Pancreas (tissue), 10 donors: ENCODE results near the gene OBI1. TPM values are rescaled to one million over a fixed set of nuclear protein-coding genes. Genes with fewer than 3 reads are reported as not detected.

Experiments used
- ATAC-seq, 4 donors: fragments of 200-7000 bp; cut with Tn5 transposase; one replicate each; pipeline versions ENCODE4 v1.8.0 to v1.9.1; 2020; ENCODE audit warnings: mild to moderate bottlenecking in 4 of 4, moderate library complexity in 4 of 4
- DNase-seq, 6 donors: peaks; one replicate each; pipeline ENCODE4 v3.0.0-alpha.2; 2020
- FAIRE-seq: peaks from 2 replicates; lab custom pipeline; 2012; peaks lifted over from hg19 to GRCh38; lab: Jason Lieb, UNC
- H3K27ac ChIP-seq, 4 donors: fragments of 200-600 bp; sonication (generic); 1 replicate in 3 of 4; 2 replicates in 1 of 4; pipeline versions ENCODE4 v1.5.0 to v1.8.0; 2020
- H3K27me3 ChIP-seq, 4 donors: fragments of 200-600 bp; one replicate each; pipeline ENCODE4 v1.8.0; 2021
- H3K36me3 ChIP-seq, 3 donors: fragments of 200-600 bp; sonication (generic) in 1 of 3; one replicate each; pipeline versions ENCODE4 v1.5.0 to v1.8.0; 2020 to 2021
- H3K4me1 ChIP-seq, 3 donors: fragments of 200-600 bp; one replicate each; pipeline ENCODE4 v1.8.0; 2021
- H3K4me3 ChIP-seq, 4 donors: fragments of 200-600 bp; sonication (generic) in 2 of 4; one replicate each; pipeline versions ENCODE4 v1.5.0 to v1.8.0; 2020 to 2021
- H3K9me3 ChIP-seq, 4 donors: fragments of 200-600 bp; one replicate each; pipeline ENCODE4 v1.8.0; 2021
- WGBS, 2 donors: extraction: QIAGEN DNeasy Blood & Tissue Kit; methylation state at CpG; one replicate each; pipeline ENCODE4 v1.1.7; 2013; 5-methylcytosine and 5-hydroxymethylcytosine counted together
- intact Hi-C, 3 donors: fragments of 100-400 bp; cut with DNase I; formaldehyde crosslinking; loops; one replicate each; pipeline versions ENCODE4 v1.11.1 to v1.14.2; 2022
- polyA plus RNA-seq, 2 donors: library from polyadenylated mRNA; stranded (reverse); fragments of 200-250 nt; gene quantifications; one replicate each; pipeline ENCODE4 v1.2.3, GENCODE V29; 2013
- total RNA-seq, 6 donors: library from RNA; stranded (reverse); fragmentation: NEBNext Ultra II Directional in 4 of 6; extraction: Animal tissue kit (Norgen Biotek cat#: 25700) in 4 of 6; gene quantifications; one replicate each; pipeline versions ENCODE4 v1.2.1 to v1.2.4, GENCODE V29; 2021 to 2023
- TF ChIP-seq, protein P1 (sequence below), 4 donors: fragments of 200-600 bp; sonication (generic) in 3 of 4; IDR thresholded peaks; one replicate each; pipeline versions ENCODE4 v1.5.0 to v1.8.0; 2021; ENCODE audit warnings: antibody characterized with exemption in 4 of 4
- donor health status: healthy with polysubstance abuse.
- donor health status: DM: no; HTN: no; CAD: no; lungs with moderate emphysema.
- donor health status: DM: no; HTN: no; CAD: no.
- donor health status: control.
- donor health status: control.
- donor health status: Bipolar disorder and iron deficiency.
- donor health status: DM: yes; HTN: yes; CAD: no.
- donor health status: DM: no; HTN: no; CAD: no.
- donor health status: DM: no; HTN: no; CAD: no.
- donor health status: DM: yes; HTN: yes; CAD: no.

Gene OBI1
- total and polyA plus RNA-seq, 8 donors, result 1.3 to 4.1 (median 2.6) TPM

DNA sequence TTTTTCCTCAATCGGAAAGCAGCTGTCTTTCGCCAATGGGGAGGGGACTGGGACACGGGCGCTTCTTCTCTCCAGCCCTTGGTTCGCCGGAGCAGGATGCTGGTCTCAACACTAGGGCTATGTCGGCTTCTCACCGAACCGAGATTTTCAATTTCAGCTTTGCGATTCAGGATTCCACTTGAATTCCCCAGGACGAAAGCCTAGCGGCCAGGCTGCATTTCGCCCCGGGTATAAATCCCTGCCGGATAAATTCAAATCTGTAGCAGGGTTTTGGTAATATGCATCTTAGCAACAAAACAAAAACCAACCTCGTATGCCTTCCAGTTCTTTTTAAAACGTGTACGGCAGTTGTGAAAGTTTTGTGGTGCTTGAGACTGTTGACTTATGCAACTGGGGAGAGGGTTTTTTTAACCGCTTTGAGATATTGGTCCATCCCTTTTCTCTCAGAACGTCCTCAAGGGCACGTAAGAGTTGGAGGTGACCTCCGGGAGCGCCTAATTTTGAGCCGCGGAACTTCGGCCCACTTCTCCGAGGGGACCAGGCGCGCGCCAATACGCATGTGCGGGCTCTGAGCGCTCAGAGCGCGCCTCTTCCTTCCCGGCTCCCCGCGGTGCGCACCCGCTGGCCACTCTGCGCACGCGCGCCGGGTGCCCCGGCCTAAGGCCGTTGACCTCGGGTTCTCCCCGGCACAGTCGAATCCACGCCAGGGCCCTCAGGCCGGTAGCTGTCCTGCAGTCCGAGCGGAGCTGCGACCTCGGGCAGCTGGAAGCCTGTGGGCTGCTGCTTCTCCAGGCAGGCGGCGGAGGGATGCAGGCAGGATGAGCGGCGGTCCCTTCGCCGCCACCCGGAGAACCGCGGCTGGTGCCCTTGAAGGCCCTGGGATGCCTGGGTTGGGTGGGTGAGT lies 63.2 kb downstream of the OBI1 start:
- peak in 2 of 4 donors; percentile 36 to 41 for ATAC-seq
- no peak for FAIRE-seq
- no peaks in the 10 kb centered on the region for H3K4me1 ChIP-seq
- WGBS, 2 donors, result 7% methylated on average over 65 of the region's 65 CpGs
- peak in 2 of 6 donors; percentile 58 to 60 for DNase-seq
- peaks cover 17 to 97% (median 59%) of the 10 kb centered on the region in 4 donors for H3K27me3 ChIP-seq
- TF ChIP-seq, protein P1, sequence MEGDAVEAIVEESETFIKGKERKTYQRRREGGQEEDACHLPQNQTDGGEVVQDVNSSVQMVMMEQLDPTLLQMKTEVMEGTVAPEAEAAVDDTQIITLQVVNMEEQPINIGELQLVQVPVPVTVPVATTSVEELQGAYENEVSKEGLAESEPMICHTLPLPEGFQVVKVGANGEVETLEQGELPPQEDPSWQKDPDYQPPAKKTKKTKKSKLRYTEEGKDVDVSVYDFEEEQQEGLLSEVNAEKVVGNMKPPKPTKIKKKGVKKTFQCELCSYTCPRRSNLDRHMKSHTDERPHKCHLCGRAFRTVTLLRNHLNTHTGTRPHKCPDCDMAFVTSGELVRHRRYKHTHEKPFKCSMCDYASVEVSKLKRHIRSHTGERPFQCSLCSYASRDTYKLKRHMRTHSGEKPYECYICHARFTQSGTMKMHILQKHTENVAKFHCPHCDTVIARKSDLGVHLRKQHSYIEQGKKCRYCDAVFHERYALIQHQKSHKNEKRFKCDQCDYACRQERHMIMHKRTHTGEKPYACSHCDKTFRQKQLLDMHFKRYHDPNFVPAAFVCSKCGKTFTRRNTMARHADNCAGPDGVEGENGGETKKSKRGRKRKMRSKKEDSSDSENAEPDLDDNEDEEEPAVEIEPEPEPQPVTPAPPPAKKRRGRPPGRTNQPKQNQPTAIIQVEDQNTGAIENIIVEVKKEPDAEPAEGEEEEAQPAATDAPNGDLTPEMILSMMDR (IDR thresholded peaks at IDR 0.05), result no peak
- H3K9me3 ChIP-seq, result no peaks in the 10 kb centered on the region
- intact Hi-C loops, result no loop called here
- no peak overlapping the region for H3K27ac ChIP-seq
- no peaks in the 10 kb centered on the region for H3K36me3 ChIP-seq
- H3K4me3 ChIP-seq, result peak overlapping the region in 1 of 4 donors; percentile 13

GRCh38 chr13:78594456-78594975 lies 64.4 kb downstream of the OBI1 start:
- Histone ChIP-seq H3K36me3 (no peaks in the 10 kb centered on the region), H3K4me3 (no peak overlapping the region), H3K4me1 (no peaks in the 10 kb centered on the region), H3K9me3 (no peaks in the 10 kb centered on the region), H3K27ac (no peak overlapping the region), H3K27me3 (peaks cover 18 to 97% (median 55%) of the 10 kb centered on the region in 4 donors)
- DNase-seq (no peak), ATAC-seq (no peak), FAIRE-seq (no peak)
- WGBS, 2 donors, result 7 to 11% methylated on average over 8 of the region's 8 CpGs
- intact Hi-C loops, result no loop called here
- TF ChIP-seq, protein P1 (IDR thresholded peaks at IDR 0.05), result no peak

DNA sequence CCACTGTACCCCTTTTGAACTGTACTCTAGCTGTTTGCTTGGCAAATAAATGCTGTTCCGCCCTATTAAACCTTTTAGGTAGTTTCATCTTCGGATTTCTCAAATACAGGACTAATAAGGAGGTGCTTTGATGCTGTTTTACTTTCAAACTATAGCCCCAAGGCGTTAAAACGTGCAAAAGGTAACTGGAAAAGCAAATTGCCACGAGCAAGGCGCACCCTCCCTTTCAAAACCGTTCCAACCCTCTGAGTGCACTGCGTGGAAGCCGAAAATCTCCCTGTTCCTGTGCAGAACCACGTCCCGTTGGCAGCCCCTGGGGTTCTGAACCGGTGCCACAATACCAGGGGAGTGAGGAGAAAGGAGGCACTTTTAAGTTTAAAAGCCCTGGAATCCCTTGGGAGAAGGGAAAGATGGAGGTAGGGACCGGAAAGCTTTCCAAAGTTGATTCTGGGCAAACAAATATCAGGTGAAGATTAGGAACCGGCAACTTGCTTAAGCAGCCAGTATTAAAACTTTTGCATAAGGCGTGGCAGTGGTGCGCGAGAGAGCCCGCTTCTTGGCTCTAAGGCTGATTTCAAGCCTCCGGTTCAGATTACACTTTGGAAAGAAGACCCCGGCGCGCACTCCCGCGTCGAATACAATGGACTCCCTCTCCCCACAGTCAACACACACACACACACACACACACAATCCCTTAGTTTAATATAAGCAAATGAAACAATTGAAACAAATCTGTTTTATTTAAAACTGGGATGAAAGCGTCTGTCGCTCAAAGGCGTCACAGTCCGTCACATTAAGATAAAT lies 65.1 kb downstream of the OBI1 start:
- FAIRE-seq (no peak), ATAC-seq (no peak), DNase-seq (no peak)
- no peak overlapping the region for H3K27ac ChIP-seq
- TF ChIP-seq, protein P1 (IDR thresholded peaks at IDR 0.05), result no peak
- WGBS, 2 donors, result 9 to 11% methylated on average over 29 of the region's 29 CpGs
- intact Hi-C loops, result no loop called here
- H3K4me3 ChIP-seq, result no peak overlapping the region
- no peaks in the 10 kb centered on the region for H3K36me3 ChIP-seq
- no peaks in the 10 kb centered on the region for H3K4me1 ChIP-seq
- no peaks in the 10 kb centered on the region for H3K9me3 ChIP-seq
- peaks cover 18 to 96% (median 53%) of the 10 kb centered on the region in 4 donors for H3K27me3 ChIP-seq

DNA sequence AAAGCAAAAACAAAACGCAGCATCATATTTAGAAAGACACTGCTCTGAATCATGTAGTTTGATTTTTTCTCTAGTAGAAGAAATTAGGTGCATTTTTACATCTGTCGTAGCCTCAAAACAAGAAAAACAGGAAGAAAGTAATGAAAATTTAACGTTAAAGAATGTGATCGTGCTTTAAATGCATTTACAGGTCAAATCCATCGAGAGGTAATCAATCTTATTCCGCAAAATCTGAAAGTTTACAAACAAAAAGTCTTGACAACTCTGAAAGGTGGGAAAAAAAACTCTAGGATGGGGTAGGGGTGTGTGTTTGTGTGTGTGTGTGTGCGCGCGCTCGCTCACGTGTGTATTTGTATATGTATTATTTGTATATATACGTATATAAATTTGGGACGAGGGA lies 65.8 kb downstream of the OBI1 start:
- intact Hi-C loops, result no loop called here
- Histone ChIP-seq H3K4me1 (no peaks in the 10 kb centered on the region), H3K9me3 (no peaks in the 10 kb centered on the region), H3K4me3 (no peak overlapping the region), H3K36me3 (no peaks in the 10 kb centered on the region), H3K27ac (no peak overlapping the region), H3K27me3 (peaks cover 17 to 93% (median 47%) of the 10 kb centered on the region in 4 donors)
- TF ChIP-seq, protein P1 (IDR thresholded peaks at IDR 0.05), result no peak
- no peak for FAIRE-seq
- no peak for DNase-seq
- no peak for ATAC-seq
- 12% methylated on average over 13 of the region's 13 CpGs for WGBS, 2 donors
